HG03354 (cell line): ENCODE measurements around the gene MED17.

Experiments
- ATAC-seq: cut with Tn5 transposase; IDR thresholded peaks from one replicate; pipeline ENCODE4 v1.9.1; 2021; ENCODE audit warnings: mild to moderate bottlenecking; ENCODE audit not compliant: unreplicated experiment, poor library complexity, severe bottlenecking

The MED17 gene

GRCh38 chr11:93807980-93808379, 23.9 kb downstream of the MED17 start:
- no peak for ATAC-seq

- no peak for ATAC-seq
These were observed 29.9 kb downstream of the MED17 start for GRCh38 chr11:93813974-93814373.

- no peak for ATAC-seq
These were observed 31.0 kb downstream of the MED17 start for GRCh38 chr11:93814966-93815633.

- no peak for ATAC-seq
These were observed 33.6 kb downstream of the MED17 start for GRCh38 chr11:93817426-93818348.

GRCh38 chr11:93819966-93820695, 36.0 kb downstream of the MED17 start:
- ATAC-seq = no peak

- no peak for ATAC-seq
These were observed 36.8 kb downstream of the MED17 start for GRCh38 chr11:93820847-93821246.

- ATAC-seq = no peak
These were observed 37.5 kb downstream of the MED17 start for GRCh38 chr11:93821617-93822016.

GRCh38 chr11:93822359-93822758, 38.3 kb downstream of the MED17 start:
- no peak for ATAC-seq

GRCh38 chr11:93823210-93823609, 39.1 kb downstream of the MED17 start:
- ATAC-seq = no peak

- no peak for ATAC-seq
These were observed 43.3 kb downstream of the MED17 start for GRCh38 chr11:93827363-93827762.

GRCh38 chr11:93829598-93829997, 45.5 kb downstream of the MED17 start:
- ATAC-seq = no peak

GRCh38 chr11:93831343-93832127, 47.5 kb downstream of the MED17 start:
- ATAC-seq = no peak

GRCh38 chr11:93832780-93833179, 48.7 kb downstream of the MED17 start:
- no peak for ATAC-seq

- ATAC-seq = no peak
These were observed 54.9 kb downstream of the MED17 start for GRCh38 chr11:93838967-93839366.

- ATAC-seq = no peak
These were observed 56.1 kb downstream of the MED17 start for GRCh38 chr11:93840180-93840579.

GRCh38 chr11:93840981-93841380, 56.9 kb downstream of the MED17 start:
- no peak for ATAC-seq

GRCh38 chr11:93841446-93841845, 57.4 kb downstream of the MED17 start:
- no peak for ATAC-seq

- ATAC-seq = no peak
These were observed 58.0 kb downstream of the MED17 start for GRCh38 chr11:93842034-93842433.

- ATAC-seq = no peak
These were observed 58.4 kb downstream of the MED17 start for GRCh38 chr11:93842461-93842860.

GRCh38 chr11:93843906-93844305, 59.8 kb downstream of the MED17 start:
- no peak for ATAC-seq
